ENCODE results near the gene PAQR3. TPM values are rescaled to one million over a fixed set of nuclear protein-coding genes. Genes with fewer than 3 reads are reported as not detected.

The PAQR3 gene
- total and polyA plus RNA-seq, 2 of the 4 experiments (the other 2 are of a cell fraction): 11.5 to 11.8 TPM

DNA sequence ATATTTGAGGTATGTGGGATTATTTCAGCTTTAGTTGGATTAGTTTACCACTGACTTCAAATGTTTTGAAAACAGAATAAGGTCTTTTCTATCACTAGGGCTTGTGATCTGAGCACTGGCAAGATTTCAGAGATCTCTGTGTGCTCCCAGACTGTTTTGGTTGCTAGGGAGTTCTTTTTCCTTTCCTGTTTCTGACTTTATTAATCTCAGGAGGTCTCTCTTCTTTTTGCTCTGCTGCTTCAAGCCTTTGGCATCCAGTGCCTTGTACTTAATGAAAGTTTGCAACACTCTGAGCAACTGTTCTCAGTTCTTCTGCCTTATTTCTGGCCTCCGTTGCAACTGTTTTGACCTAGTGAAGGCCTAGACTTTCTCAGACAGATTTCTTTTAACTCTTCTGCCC is 32.1 kb upstream of the PAQR3 start:
- no peaks in the 10 kb centered on the region for H3K9me1 ChIP-seq (ENCODE audit: insufficient read depth, low read length)
- no peaks in the 10 kb centered on the region for H3K79me1 ChIP-seq (ENCODE audit: low read depth in 1 of 2, low read length in 2 of 2)
- ChIA-PET CTCF (no interaction called here), POLR2A (ENCODE audit: unreplicated experiment) (no interaction called here)
- peaks cover 3% of the 10 kb centered on the region for H3K27me3 ChIP-seq (ENCODE audit: control insufficient read depth, insufficient read depth, low read length)
- H2BK20ac ChIP-seq (ENCODE audit: low read depth, low read length): no peak overlapping the region
- H3K4me2 ChIP-seq (ENCODE audit: low read depth, low read length): no peak overlapping the region
- in situ Hi-C loops (cut with MboI; ENCODE audit: low sequenced_read_pairs): no loop called here
- DNase-seq (no peak), ATAC-seq (ENCODE audit: low read depth) (no peak)
- H2AFZ ChIP-seq (replicated peaks; ENCODE audit: low read length, poor library complexity): no peak overlapping the region
- H3K18ac ChIP-seq (ENCODE audit: low read depth, low read length): no peak overlapping the region
- H2BK120ac ChIP-seq (ENCODE audit: low read depth, low read length): no peak overlapping the region
- H3K4ac ChIP-seq (ENCODE audit: low read depth, low read length): no peak overlapping the region
- no peak overlapping the region for H3K27ac ChIP-seq (ENCODE audit: insufficient read depth, low read length)
- no peak overlapping the region for H2AK5ac ChIP-seq (ENCODE audit: low read depth, low read length)
- no peak overlapping the region for H3K23ac ChIP-seq (ENCODE audit: low read depth, low read length)
- no peaks in the 10 kb centered on the region for H4K20me1 ChIP-seq (ENCODE audit: insufficient read depth, low read length)
- intact Hi-C loops (cut with micrococcal nuclease): no loop called here
- TF ChIP-seq BHLHE40 (IDR thresholded peaks at IDR 0.05; ENCODE audit: low read depth, low read length) (no peak), CHD1 (IDR thresholded peaks at IDR 0.05; ENCODE audit: low read depth, low read length) (no peak), RFX5 (IDR thresholded peaks at IDR 0.05; ENCODE audit: low read depth, low read length) (no peak), CEBPB (IDR thresholded peaks at IDR 0.05; ENCODE audit: low read depth, low read length) (no peak), NFE2L2 (IDR thresholded peaks at IDR 0.05; ENCODE audit: low read depth, low read length) (no peak), USF2 (IDR thresholded peaks at IDR 0.05; ENCODE audit: low read depth, low read length) (no peak), RCOR1 (IDR thresholded peaks at IDR 0.05; ENCODE audit: insufficient replicate concordance, low read length) (no peak), ELK1 (IDR thresholded peaks at IDR 0.05; ENCODE audit: borderline replicate concordance, low read depth, low read length) (no peak), MXI1 (IDR thresholded peaks at IDR 0.05; ENCODE audit: borderline replicate concordance, low read depth, low read length) (no peak), MAFK (IDR thresholded peaks at IDR 0.05; ENCODE audit: low read depth, low read length) (no peak), FOS (IDR thresholded peaks at IDR 0.05; ENCODE audit: low read depth, low read length) (no peak), POLR2A (IDR thresholded peaks at IDR 0.05; ENCODE audit: low read depth, low read length) (no peak)
- TF ChIP-seq, protein P1, sequence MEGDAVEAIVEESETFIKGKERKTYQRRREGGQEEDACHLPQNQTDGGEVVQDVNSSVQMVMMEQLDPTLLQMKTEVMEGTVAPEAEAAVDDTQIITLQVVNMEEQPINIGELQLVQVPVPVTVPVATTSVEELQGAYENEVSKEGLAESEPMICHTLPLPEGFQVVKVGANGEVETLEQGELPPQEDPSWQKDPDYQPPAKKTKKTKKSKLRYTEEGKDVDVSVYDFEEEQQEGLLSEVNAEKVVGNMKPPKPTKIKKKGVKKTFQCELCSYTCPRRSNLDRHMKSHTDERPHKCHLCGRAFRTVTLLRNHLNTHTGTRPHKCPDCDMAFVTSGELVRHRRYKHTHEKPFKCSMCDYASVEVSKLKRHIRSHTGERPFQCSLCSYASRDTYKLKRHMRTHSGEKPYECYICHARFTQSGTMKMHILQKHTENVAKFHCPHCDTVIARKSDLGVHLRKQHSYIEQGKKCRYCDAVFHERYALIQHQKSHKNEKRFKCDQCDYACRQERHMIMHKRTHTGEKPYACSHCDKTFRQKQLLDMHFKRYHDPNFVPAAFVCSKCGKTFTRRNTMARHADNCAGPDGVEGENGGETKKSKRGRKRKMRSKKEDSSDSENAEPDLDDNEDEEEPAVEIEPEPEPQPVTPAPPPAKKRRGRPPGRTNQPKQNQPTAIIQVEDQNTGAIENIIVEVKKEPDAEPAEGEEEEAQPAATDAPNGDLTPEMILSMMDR (conservative IDR thresholded peaks at IDR 0.05; ENCODE audit: low read depth, low read length): no peak
- H3K14ac ChIP-seq (replicated peaks; ENCODE audit: low read depth, low read length): no peak overlapping the region
- no TSS peak for BruUV-seq (replicated peaks)
- H4K5ac ChIP-seq (ENCODE audit: low read depth, low read length): no peak overlapping the region
- no peak overlapping the region for H3K4me3 ChIP-seq (ENCODE audit: insufficient read depth, low read depth, low read length)
- dilution Hi-C loops (cut with HindIII; ENCODE audit: low sequenced_read_pairs, unreplicated experiment): no loop called here
- no peaks in the 10 kb centered on the region for H3K4me1 ChIP-seq (ENCODE audit: control insufficient read depth, insufficient read depth, low read length)
- H2BK5ac ChIP-seq (ENCODE audit: low read depth, low read length, poor library complexity, severe bottlenecking): no peak overlapping the region
- 75% methylated on average over 1 of the region's 1 CpG; no CpG with 5 or more reads in 1 of the 2 experiments for WGBS, 2 experiments (ENCODE audit: extremely low coverage in 2 of 2, insufficient read length in 1 of 2)
- H3K9ac ChIP-seq (ENCODE audit: low read depth, low read length): no peak overlapping the region
- H2AK9ac ChIP-seq (replicated peaks; ENCODE audit: low read depth, low read length, poor library complexity): no peak overlapping the region
- H3K56ac ChIP-seq (ENCODE audit: extremely low read depth, insufficient read depth, low read length): no peak overlapping the region
- no peak overlapping the region for H2BK15ac ChIP-seq (ENCODE audit: low read depth, low read length)
- no peaks in the 10 kb centered on the region for H3K36me3 ChIP-seq (ENCODE audit: control insufficient read depth, insufficient read depth, low read length)
- no peak overlapping the region for H4K91ac ChIP-seq (ENCODE audit: insufficient read depth, low read depth, low read length)
- no peak overlapping the region for H4K8ac ChIP-seq (ENCODE audit: low read depth in 2 of 2, low read length in 2 of 2)
- no peaks in the 10 kb centered on the region for H3K9me3 ChIP-seq (ENCODE audit: control insufficient read depth, insufficient read depth, low read length)

Data from IMR-90 (cell line).